Measurements from ENCODE around the gene SLC7A8.

The SLC7A8 gene

GRCh38 chr14:23145794-23146350 is 37.6 kb downstream of the SLC7A8 start:
- no peak for TF ChIP-seq CTCF (IDR thresholded peaks at IDR 0.05; ENCODE audit: borderline replicate concordance, control extremely low read depth, extremely low read depth, insufficient read depth, missing control alignments)
- no peak for DNase-seq (ENCODE audit: low spot score)

GRCh38 chr14:23143911-23144310 is 39.5 kb downstream of the SLC7A8 start:
- TF ChIP-seq CTCF (IDR thresholded peaks at IDR 0.05; ENCODE audit: borderline replicate concordance, control extremely low read depth, extremely low read depth, insufficient read depth, missing control alignments), result no peak
- in situ Hi-C loops (cut with MboI; ENCODE audit: low sequenced_read_pairs, unreplicated experiment), result no loop called here
- DNase-seq (ENCODE audit: low spot score), result no peak

More at GRCh38 chr14:23145794-23146350, 37.6 kb downstream of the SLC7A8 start:
- in situ Hi-C loops (cut with MboI; ENCODE audit: low sequenced_read_pairs, unreplicated experiment), result no loop called here

GRCh38 chr14:23142826-23143225 is 40.6 kb downstream of the SLC7A8 start:
- in situ Hi-C loops (cut with MboI; ENCODE audit: low sequenced_read_pairs, unreplicated experiment), result no loop called here
- TF ChIP-seq CTCF (IDR thresholded peaks at IDR 0.05; ENCODE audit: borderline replicate concordance, control extremely low read depth, extremely low read depth, insufficient read depth, missing control alignments), result no peak

GRCh38 chr14:23141706-23142444 is 41.6 kb downstream of the SLC7A8 start:
- in situ Hi-C loops (cut with MboI; ENCODE audit: low sequenced_read_pairs, unreplicated experiment), result no loop called here
- TF ChIP-seq CTCF (IDR thresholded peaks at IDR 0.05; ENCODE audit: borderline replicate concordance, control extremely low read depth, extremely low read depth, insufficient read depth, missing control alignments), result no peak
- no peak for DNase-seq (ENCODE audit: low spot score)

More at GRCh38 chr14:23142826-23143225, 40.6 kb downstream of the SLC7A8 start:
- no peak for DNase-seq (ENCODE audit: low spot score)

GRCh38 chr14:23140371-23140770 is 43.1 kb downstream of the SLC7A8 start:
- in situ Hi-C loops (cut with MboI; ENCODE audit: low sequenced_read_pairs, unreplicated experiment), result no loop called here
- no peak for TF ChIP-seq CTCF (IDR thresholded peaks at IDR 0.05; ENCODE audit: borderline replicate concordance, control extremely low read depth, extremely low read depth, insufficient read depth, missing control alignments)
- no peak for DNase-seq (ENCODE audit: low spot score)

GRCh38 chr14:23139874-23140273 is 43.6 kb downstream of the SLC7A8 start:
- TF ChIP-seq CTCF (IDR thresholded peaks at IDR 0.05; ENCODE audit: borderline replicate concordance, control extremely low read depth, extremely low read depth, insufficient read depth, missing control alignments), result no peak
- in situ Hi-C loops (cut with MboI; ENCODE audit: low sequenced_read_pairs, unreplicated experiment), result no loop called here
- no peak for DNase-seq (ENCODE audit: low spot score)

All from GM13976 (cell line).